Type B pancreatic cell (in vitro differentiated cells): ENCODE measurements around the gene VPS26B. TPM values are rescaled to one million over a fixed set of nuclear protein-coding genes. Genes with fewer than 3 reads are reported as not detected.

ENCODE experiments used
- DNase-seq: peaks from one replicate; pipeline ENCODE4 v3.0.0; 2021; ENCODE audit warnings: mixed read lengths; ENCODE audit not compliant: unreplicated experiment; ENCODE audit errors: extremely low spot score
- H3K27ac Mint-ChIP-seq: 2 replicates; pipeline ENCODE4 v1.8.0; 2021; ENCODE audit warnings: mild to moderate bottlenecking, mixed read lengths
- H3K27me3 Mint-ChIP-seq: 2 replicates; pipeline ENCODE4 v1.8.0; 2021; ENCODE audit warnings: mixed read lengths
- H3K36me3 Mint-ChIP-seq: 2 replicates; pipeline ENCODE4 v1.8.0; 2021; ENCODE audit warnings: mixed read lengths
- H3K4me1 Mint-ChIP-seq: one replicate; pipeline ENCODE4 v1.8.0; 2021; ENCODE audit warnings: mixed read lengths; ENCODE audit not compliant: unreplicated experiment
- H3K4me3 Mint-ChIP-seq: 2 replicates; pipeline ENCODE4 v1.8.0; 2021; ENCODE audit warnings: mild to moderate bottlenecking, mixed read lengths
- H3K9me3 Mint-ChIP-seq: 2 replicates; pipeline ENCODE4 v1.8.0; 2021; ENCODE audit warnings: mixed read lengths
- CTCF ChIP-seq: fragments of 200-600 bp; sonication (generic); conservative IDR thresholded peaks from 2 replicates; pipeline ENCODE4 v1.5.0; 2021; ENCODE audit warnings: antibody characterized with exemption, mild to moderate bottlenecking
- total RNA-seq: library from RNA; stranded (reverse); gene quantifications from 2 replicates; pipeline ENCODE4 v1.2.1, GENCODE V29; 2021; ENCODE audit warnings: low replicate concordance

The VPS26B gene
- total RNA-seq, 1 donor from 2014 or later, result 43.6 TPM

DNA sequence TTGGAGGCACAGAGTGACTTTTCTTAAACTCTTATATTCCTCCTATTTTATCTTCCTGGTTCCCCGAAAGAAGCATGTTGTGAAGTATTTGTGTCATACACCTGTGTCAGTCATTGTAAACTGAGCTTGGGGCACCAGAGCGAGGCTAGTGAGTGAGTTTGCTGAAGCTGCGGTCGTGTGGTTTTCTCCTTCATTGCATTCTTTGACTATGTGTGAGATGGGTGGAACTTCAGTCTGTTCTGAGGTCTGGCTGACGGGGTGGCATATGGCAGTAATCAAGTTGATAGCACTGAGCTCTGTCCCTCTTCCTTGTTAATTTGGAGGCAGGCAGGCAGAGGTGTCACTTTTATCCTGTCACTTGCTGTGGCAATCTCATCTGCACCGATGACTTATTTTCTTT lies 4.2 kb downstream of the VPS26B start:
- Mint-ChIP-seq H3K27me3 (no peaks in the 10 kb centered on the region), H3K4me3 (no peak overlapping the region), H3K36me3 (peaks cover 5% of the 10 kb centered on the region), H3K4me1 (peaks cover 32% of the 10 kb centered on the region), H3K9me3 (no peaks in the 10 kb centered on the region), H3K27ac (no peak overlapping the region)
- no peak for TF ChIP-seq CTCF
- no peak for DNase-seq

DNA sequence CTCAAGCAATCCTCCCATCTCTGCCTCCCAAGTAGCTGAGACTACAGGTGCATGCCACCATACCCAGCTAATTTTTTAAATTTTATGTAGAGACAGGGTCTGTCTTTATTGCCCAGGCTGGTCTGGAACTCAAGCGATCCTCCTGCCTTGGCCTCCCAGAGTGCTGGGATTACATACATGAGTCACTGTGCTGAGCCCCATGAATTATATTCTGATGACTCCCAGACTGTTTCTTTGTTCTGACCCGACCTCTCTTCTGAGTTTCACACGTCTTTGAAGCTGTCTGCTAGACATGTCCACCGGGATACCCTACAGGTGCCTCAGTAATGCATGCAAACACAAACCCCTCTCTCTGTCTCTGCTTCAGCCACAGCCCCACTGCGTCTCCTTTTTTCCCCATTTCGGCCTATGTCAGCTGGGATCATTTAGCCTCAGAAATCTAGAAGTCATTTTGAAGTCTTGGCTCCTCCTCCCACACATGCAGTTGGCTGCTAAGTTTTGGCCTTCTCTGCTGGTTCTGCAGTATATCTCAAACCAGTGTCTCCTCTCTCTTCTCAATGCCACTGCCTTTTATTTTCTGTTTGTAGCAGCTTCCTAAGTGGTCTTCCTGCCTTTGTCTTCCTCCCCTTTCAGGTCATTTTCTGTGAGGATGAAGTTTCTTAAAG lies 4.8 kb downstream of the VPS26B start:
- H3K4me1 Mint-ChIP-seq, result peaks cover 32% of the 10 kb centered on the region
- H3K27ac Mint-ChIP-seq, result no peak overlapping the region
- no peak for DNase-seq
- H3K9me3 Mint-ChIP-seq, result no peaks in the 10 kb centered on the region
- H3K27me3 Mint-ChIP-seq, result no peaks in the 10 kb centered on the region
- H3K36me3 Mint-ChIP-seq, result peaks cover 5% of the 10 kb centered on the region
- no peak for TF ChIP-seq CTCF
- no peak overlapping the region for H3K4me3 Mint-ChIP-seq

DNA sequence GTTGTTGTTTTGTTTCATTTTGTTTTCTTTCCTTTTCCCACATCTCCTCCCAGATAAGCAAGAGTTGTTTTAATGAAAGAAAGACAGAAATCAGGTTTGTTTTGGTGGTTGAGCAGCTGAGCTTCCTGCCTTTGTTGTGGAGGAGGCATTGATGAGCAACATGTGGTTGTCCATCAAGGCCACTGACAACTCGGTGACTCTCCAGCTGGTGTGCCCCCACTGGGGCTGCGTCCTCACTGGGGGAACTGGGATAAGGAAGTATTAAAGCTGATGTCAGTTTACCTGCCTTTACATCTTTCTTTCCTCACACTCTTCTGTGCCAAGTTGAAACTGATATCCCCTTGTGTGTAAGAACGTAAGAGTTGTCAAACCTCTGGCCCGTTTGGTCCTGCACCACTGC lies 5.9 kb downstream of the VPS26B start:
- H3K36me3 Mint-ChIP-seq, result peaks cover 8% of the 10 kb centered on the region
- H3K27me3 Mint-ChIP-seq, result no peaks in the 10 kb centered on the region
- TF ChIP-seq CTCF, result no peak
- no peak for DNase-seq
- H3K4me3 Mint-ChIP-seq, result no peak overlapping the region
- H3K9me3 Mint-ChIP-seq, result no peaks in the 10 kb centered on the region
- peaks cover 32% of the 10 kb centered on the region for H3K4me1 Mint-ChIP-seq
- H3K27ac Mint-ChIP-seq, result no peak overlapping the region

DNA sequence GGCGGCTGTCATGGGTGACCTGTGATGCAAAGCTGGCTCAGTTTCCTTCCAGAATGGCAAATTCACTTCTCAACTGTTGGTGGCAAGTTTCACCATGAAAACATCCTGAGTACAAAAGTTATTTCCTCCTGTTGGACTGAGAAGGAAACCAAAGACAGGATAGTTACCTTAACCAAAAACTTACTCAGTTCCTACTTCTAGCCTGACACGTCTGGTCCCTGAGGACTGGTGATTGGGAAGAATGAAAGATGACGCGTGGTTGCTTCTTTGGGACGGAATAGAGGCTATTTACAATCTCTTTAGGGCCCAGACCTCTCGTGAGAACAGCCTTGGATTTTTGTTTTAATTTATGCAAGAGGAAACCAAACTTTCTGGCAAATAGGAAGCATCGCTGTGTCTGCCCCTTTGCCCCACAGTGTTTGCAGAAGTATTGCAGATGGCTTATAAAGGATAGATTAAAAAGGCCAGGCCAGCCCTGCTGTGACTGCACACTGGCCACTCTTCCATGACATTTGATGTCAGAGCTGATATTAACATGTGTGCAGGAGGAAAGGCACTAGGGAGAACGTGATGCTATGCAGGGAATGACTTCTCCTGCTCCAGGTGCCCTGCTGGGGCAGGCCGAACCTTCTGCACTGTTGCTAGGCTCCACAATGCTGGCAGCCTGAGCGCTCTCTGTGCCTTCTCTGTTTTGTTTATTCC lies 7.6 kb downstream of the VPS26B start:
- DNase-seq, result no peak
- no peaks in the 10 kb centered on the region for H3K9me3 Mint-ChIP-seq
- no peaks in the 10 kb centered on the region for H3K27me3 Mint-ChIP-seq
- no peak overlapping the region for H3K4me3 Mint-ChIP-seq
- no peak for TF ChIP-seq CTCF
- H3K27ac Mint-ChIP-seq, result no peak overlapping the region
- H3K4me1 Mint-ChIP-seq, result peaks cover 25% of the 10 kb centered on the region
- peaks cover 10% of the 10 kb centered on the region for H3K36me3 Mint-ChIP-seq

DNA sequence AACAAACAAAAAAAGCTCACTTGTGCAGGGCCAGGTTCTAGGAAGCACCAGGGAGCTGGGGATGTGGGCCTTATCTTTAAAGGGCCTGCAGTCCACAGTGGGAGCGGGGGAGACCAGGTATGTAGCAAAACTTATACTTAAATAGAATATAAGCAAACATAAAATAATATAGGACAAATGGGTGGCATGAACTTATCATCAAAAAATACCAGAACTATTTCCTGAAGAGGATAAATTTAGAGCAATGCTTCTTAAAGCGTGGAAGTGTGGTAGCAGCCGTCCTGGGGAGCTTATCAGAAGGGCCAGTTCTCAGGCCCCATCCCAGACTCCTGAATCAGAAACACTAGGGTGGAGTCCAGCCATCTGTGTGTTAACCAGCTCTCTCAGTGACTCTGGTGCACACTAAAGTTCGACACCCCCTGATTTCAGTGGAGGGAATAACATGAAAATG lies 9.3 kb downstream of the VPS26B start:
- TF ChIP-seq CTCF, result no peak
- DNase-seq, result no peak
- Mint-ChIP-seq H3K9me3 (no peaks in the 10 kb centered on the region), H3K27ac (no peak overlapping the region), H3K36me3 (peaks cover 19% of the 10 kb centered on the region), H3K27me3 (no peaks in the 10 kb centered on the region), H3K4me3 (no peak overlapping the region), H3K4me1 (peaks cover 15% of the 10 kb centered on the region)
